BLaER1 (cell line): ENCODE results near the gene SEMA6D.

Experiments
- H3K27ac ChIP-seq: shearing (Covaris generic); formaldehyde crosslinking; 2 replicates; pipeline ENCODE4 v1.8.1; 2022
- H3K27me3 ChIP-seq: shearing (Covaris generic); formaldehyde crosslinking; 2 replicates; pipeline ENCODE4 v1.8.1; 2022
- H3K36me3 ChIP-seq: shearing (Covaris generic); formaldehyde crosslinking; 2 replicates; pipeline ENCODE4 v1.8.1; 2022
- H3K4me1 ChIP-seq: shearing (Covaris generic); formaldehyde crosslinking; 2 replicates; pipeline ENCODE4 v1.8.1; 2022
- H3K4me2 ChIP-seq: shearing (Covaris generic); formaldehyde crosslinking; 2 replicates; pipeline ENCODE4 v1.8.1; 2022
- H3K4me3 ChIP-seq: shearing (Covaris generic); formaldehyde crosslinking; 2 replicates; pipeline ENCODE4 v1.8.1; 2022
- H3K9ac ChIP-seq: shearing (Covaris generic); formaldehyde crosslinking; 2 replicates; pipeline ENCODE4 v1.8.1; 2022
- H3K9me3 ChIP-seq: shearing (Covaris generic); formaldehyde crosslinking; 2 replicates; pipeline ENCODE4 v1.8.1; 2022
- H4K20me1 ChIP-seq: shearing (Covaris generic); formaldehyde crosslinking; 2 replicates; pipeline ENCODE4 v1.8.1; 2022
- Cebpa-rat ChIP-seq: shearing (Covaris generic); IDR thresholded peaks from 2 replicates; pipeline ENCODE4 v1.8.1; 2022

Gene SEMA6D, protein sequence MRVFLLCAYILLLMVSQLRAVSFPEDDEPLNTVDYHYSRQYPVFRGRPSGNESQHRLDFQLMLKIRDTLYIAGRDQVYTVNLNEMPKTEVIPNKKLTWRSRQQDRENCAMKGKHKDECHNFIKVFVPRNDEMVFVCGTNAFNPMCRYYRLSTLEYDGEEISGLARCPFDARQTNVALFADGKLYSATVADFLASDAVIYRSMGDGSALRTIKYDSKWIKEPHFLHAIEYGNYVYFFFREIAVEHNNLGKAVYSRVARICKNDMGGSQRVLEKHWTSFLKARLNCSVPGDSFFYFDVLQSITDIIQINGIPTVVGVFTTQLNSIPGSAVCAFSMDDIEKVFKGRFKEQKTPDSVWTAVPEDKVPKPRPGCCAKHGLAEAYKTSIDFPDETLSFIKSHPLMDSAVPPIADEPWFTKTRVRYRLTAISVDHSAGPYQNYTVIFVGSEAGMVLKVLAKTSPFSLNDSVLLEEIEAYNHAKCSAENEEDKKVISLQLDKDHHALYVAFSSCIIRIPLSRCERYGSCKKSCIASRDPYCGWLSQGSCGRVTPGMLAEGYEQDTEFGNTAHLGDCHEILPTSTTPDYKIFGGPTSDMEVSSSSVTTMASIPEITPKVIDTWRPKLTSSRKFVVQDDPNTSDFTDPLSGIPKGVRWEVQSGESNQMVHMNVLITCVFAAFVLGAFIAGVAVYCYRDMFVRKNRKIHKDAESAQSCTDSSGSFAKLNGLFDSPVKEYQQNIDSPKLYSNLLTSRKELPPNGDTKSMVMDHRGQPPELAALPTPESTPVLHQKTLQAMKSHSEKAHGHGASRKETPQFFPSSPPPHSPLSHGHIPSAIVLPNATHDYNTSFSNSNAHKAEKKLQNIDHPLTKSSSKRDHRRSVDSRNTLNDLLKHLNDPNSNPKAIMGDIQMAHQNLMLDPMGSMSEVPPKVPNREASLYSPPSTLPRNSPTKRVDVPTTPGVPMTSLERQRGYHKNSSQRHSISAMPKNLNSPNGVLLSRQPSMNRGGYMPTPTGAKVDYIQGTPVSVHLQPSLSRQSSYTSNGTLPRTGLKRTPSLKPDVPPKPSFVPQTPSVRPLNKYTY

DNA sequence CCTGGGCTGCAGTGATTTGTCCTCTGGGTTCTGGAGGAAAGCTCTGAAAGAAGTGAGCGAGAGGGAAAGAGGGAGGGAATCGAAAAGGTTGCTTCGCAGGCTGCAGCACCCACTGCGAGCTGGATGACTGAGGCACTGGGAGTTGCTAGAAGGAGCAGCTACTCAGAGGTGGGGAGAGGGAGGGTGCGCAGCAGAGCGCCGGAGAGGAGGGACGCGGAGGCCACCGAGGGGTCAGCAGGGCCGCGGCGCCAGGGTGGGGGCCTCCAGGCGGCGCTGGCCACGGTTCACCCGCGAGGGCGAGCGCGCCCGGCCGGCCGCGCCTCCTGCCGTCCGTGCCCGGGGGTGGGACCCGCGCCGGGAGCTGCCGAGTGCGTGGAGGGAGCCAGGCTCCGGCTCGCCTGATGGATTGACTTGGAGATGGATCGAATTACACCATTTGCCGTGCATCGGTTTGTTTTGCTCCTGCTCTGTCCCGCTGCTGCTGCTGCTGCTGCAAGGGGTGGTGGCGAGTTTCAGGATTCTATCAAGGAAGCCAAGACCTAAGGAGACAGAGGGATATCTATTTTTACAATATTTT, at the start of gene SEMA6D:
Gene SEMA6D, plus strand, starts transcription at position 470 of the 577 bp plus-strand sequence. CDS start 42,294 bp downstream, outside the sequence.
- TF ChIP-seq Cebpa-rat: no peak
- Histone ChIP-seq H3K9ac (no peak within 1 kb of the TSS), H3K4me2 (peak within 1 kb of the TSS; percentile 54), H3K36me3 (no peaks in the 10 kb centered on the region), H3K4me3 (peak within 1 kb of the TSS; percentile 34; the same call in 1 of the 2 replicates), H4K20me1 (peaks cover 40% of the 10 kb centered on the region), H3K9me3 (peaks cover 9% of the 10 kb centered on the region), H3K27ac (no peak within 1 kb of the TSS), H3K27me3 (peaks cover 76% of the 10 kb centered on the region), H3K4me1 (peaks cover 9% of the 10 kb centered on the region)

DNA sequence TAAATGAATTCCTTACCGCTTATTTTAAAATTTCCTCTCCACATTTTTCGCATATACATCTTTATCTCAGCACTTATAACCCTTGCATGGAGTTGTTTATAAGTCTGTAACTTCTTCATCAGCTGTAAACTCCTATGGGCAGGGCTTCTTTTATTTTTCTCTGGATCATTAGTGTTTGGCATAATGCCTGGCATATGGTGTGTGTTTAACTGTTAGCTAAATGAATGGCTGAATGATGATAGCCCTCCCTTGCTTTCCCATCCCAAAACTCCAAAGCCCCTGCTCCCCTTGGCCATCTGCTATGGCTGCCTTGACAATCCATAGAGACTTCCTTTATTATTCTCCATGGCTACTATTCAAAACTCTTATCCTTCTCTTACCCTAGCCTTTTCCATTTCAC, 48.1 kb upstream of the SEMA6D start:
- H3K27ac ChIP-seq: no peak overlapping the region
- peaks cover 13% of the 10 kb centered on the region for H3K4me1 ChIP-seq
- H3K4me2 ChIP-seq: no peak overlapping the region
- no peak overlapping the region for H3K9ac ChIP-seq
- no peak overlapping the region for H3K4me3 ChIP-seq
- no peaks in the 10 kb centered on the region for H3K9me3 ChIP-seq
- no peaks in the 10 kb centered on the region for H3K27me3 ChIP-seq
- no peaks in the 10 kb centered on the region for H4K20me1 ChIP-seq
- no peaks in the 10 kb centered on the region for H3K36me3 ChIP-seq
- TF ChIP-seq Cebpa-rat: no peak

DNA sequence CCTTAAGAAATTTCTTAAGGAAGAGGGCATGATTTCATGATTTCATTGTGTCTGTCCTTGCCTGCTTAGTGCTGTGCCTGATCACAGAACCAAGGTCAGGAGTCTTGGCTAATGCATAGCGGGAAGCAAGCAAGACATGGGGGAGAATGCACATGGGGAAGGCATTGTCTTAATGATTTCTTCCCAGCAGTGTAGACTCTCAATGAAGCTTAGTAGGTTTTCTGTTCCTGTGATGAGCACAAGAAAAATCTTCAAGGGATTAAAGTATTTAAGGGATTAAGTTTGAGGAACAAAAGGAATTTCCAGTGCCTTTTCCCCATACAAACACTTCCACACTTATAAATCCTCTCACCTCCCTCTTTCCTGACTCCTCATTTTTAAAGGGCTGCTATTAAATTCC, 46.9 kb upstream of the SEMA6D start:
- Histone ChIP-seq H3K36me3 (no peaks in the 10 kb centered on the region), H3K4me2 (no peak overlapping the region), H3K4me3 (no peak overlapping the region), H3K9ac (no peak overlapping the region), H3K27me3 (no peaks in the 10 kb centered on the region), H3K4me1 (peaks cover 13% of the 10 kb centered on the region), H3K9me3 (no peaks in the 10 kb centered on the region), H3K27ac (no peak overlapping the region), H4K20me1 (no peaks in the 10 kb centered on the region)
- no peak for TF ChIP-seq Cebpa-rat

DNA sequence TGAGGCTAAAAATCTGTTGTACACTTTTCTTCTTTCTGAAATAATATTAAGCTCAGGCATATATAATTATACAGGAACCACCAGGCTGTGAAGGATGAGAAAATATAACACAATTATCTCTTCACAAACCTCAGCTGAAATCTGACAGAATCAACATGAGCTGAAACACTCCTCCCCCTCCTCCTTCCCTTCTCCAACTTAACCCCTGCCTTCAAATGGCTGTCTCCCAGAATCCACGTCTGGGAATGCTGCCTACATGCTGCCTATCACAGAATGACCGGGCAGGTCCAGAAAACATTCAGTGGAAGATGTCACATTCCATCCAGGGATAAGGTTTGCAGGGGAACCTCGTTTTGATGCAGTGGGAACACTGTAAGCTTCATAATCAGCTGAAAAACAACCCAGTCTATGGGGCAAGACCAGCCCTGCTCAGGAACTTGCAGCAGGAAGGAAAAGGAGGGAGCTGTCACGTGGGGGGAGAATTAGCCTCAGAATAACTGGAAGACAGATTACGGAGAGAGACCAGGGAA, 44.0 kb upstream of the SEMA6D start:
- Histone ChIP-seq H3K36me3 (no peaks in the 10 kb centered on the region), H3K9me3 (no peaks in the 10 kb centered on the region), H3K27me3 (no peaks in the 10 kb centered on the region), H3K4me3 (no peak overlapping the region), H3K4me1 (peaks cover 5% of the 10 kb centered on the region; the same call in 1 of the 2 replicates), H3K9ac (no peak overlapping the region), H4K20me1 (no peaks in the 10 kb centered on the region), H3K4me2 (peak overlapping the region; percentile 28), H3K27ac (no peak overlapping the region)
- no peak for TF ChIP-seq Cebpa-rat

DNA sequence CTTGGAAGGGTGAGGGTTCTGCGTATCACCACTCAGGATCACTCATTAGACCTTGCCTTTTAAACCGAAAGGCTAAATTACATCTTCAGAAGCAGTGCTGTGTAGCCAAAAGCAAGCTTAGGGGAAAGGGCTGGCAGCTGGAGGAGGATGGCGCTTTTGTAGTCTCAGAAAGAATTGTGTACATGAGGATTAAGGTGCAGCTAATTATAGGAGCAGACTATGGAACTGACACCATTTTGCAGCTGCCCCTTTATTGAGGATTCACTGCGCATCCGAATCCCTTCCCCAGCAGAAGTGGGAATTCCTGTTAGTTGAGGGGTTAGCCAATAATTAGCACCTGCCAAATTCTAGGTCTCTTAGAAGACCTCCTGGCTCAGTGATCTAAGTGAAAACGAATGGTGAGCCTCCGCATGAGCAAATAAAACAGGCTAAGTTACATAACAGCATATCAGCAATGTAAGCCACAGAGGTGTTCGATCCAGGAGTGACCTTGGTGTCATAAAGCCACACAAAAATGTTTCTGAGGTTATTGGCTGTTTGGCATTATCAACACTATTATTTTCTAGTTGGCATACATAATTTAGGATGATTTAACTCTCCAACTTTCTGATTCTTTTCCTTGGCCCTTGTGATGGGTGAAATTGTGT, 42.6 kb upstream of the SEMA6D start:
- no peak for TF ChIP-seq Cebpa-rat
- Histone ChIP-seq H3K27ac (no peak overlapping the region), H3K4me2 (no peak overlapping the region), H4K20me1 (no peaks in the 10 kb centered on the region), H3K9me3 (no peaks in the 10 kb centered on the region), H3K4me1 (peaks cover 5% of the 10 kb centered on the region; the same call in 1 of the 2 replicates), H3K4me3 (no peak overlapping the region), H3K9ac (no peak overlapping the region), H3K36me3 (no peaks in the 10 kb centered on the region), H3K27me3 (no peaks in the 10 kb centered on the region)

DNA sequence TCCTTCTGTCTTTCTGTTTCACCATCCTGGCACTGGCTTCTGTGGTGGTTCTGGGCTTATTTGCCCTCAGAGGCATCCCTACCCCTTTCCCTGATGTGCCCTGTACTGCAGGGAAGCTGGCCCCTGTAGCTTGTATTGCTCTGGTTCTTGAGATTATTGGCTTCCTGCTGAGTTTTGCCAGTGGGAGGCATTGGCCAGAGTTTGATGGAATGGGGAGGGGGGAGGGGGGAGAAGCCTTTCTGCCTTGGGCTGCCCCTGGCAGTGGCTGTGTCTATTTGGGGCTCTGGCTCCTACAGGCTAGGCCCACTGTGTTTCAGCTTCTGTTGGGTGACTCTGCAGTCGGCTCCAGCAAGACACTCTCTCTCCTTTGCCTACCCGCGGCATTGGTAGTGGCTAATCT, 41.6 kb upstream of the SEMA6D start:
- Histone ChIP-seq H3K9ac (no peak overlapping the region), H3K4me2 (no peak overlapping the region), H3K27ac (no peak overlapping the region), H3K27me3 (no peaks in the 10 kb centered on the region), H3K4me1 (peaks cover 5% of the 10 kb centered on the region; the same call in 1 of the 2 replicates), H3K9me3 (no peaks in the 10 kb centered on the region), H3K4me3 (no peak overlapping the region), H3K36me3 (no peaks in the 10 kb centered on the region), H4K20me1 (no peaks in the 10 kb centered on the region)
- TF ChIP-seq Cebpa-rat: no peak

DNA sequence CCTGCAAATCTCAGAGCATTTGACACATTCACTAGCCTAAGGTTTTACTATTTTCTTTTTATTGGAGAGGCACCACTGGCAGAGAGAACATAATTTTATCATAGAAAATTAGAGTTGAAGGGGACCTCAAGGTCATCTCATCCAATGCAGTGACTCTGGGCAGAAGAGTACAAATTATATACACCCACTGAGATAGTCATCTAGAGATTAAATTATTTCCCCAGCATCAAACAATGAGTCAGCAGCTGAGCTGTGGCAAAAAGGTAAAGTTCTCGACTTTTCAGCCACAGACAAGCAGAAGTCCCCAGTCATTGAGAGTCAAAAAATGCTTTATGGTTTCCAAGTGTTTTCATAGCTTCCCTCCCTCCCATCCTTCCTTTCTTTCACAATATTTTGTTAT, 39.3 kb upstream of the SEMA6D start:
- no peaks in the 10 kb centered on the region for H3K27me3 ChIP-seq
- H3K27ac ChIP-seq: no peak overlapping the region
- H3K4me2 ChIP-seq: no peak overlapping the region
- no peak overlapping the region for H3K4me3 ChIP-seq
- H3K9me3 ChIP-seq: no peaks in the 10 kb centered on the region
- no peaks in the 10 kb centered on the region for H4K20me1 ChIP-seq
- TF ChIP-seq Cebpa-rat: no peak
- no peaks in the 10 kb centered on the region for H3K36me3 ChIP-seq
- H3K9ac ChIP-seq: no peak overlapping the region
- H3K4me1 ChIP-seq: peaks cover 5% of the 10 kb centered on the region; the same call in 1 of the 2 replicates

DNA sequence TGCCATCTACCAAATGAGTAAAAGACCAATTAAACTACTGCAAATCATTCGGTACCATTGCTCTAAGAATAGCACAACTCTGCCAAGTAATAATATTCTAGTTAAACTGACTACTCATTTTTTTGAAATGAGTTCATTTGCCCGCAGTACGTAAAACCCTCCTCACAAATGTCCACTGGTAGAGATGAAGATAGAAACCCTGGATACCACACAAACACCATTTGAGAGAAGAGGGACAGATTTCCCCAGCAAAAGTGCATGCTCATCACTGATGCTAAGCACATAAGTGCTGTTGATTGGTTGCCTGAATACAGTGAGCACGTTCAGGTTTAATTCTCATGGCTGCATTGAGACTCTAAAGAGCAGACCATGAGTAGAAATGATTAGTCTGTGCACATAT, 34.6 kb upstream of the SEMA6D start:
- Histone ChIP-seq H3K9ac (no peak overlapping the region), H3K4me3 (no peak overlapping the region), H3K4me1 (no peaks in the 10 kb centered on the region), H3K4me2 (no peak overlapping the region), H3K36me3 (no peaks in the 10 kb centered on the region), H3K27ac (no peak overlapping the region), H3K9me3 (no peaks in the 10 kb centered on the region), H4K20me1 (no peaks in the 10 kb centered on the region), H3K27me3 (no peaks in the 10 kb centered on the region)
- no peak for TF ChIP-seq Cebpa-rat
